Osteoblast (primary cell): ENCODE results near the gene NCS1. TPM values are rescaled to one million over a fixed set of nuclear protein-coding genes. Genes with fewer than 3 reads are reported as not detected.

ENCODE experiments used
- DNase-seq: peaks from one replicate; pipeline ENCODE4 v3.0.0; 2011; ENCODE audit warnings: low spot score, mixed read lengths; ENCODE audit not compliant: insufficient read length; ENCODE audit errors: missing footprints
- H2AFZ ChIP-seq: 2 replicates; pipeline ENCODE4 v1.6.0; 2011; ENCODE audit warnings: mild to moderate bottlenecking, low read length
- H3K27ac ChIP-seq: 2 replicates; pipeline ENCODE4 v1.5.1; 2011; ENCODE audit warnings: mild to moderate bottlenecking, low read depth, low read length, moderate library complexity
- H3K27me3 ChIP-seq: 2 replicates; pipeline ENCODE4 v1.6.0; 2012; ENCODE audit warnings: mild to moderate bottlenecking, control low read depth, inconsistent platforms, low read length, moderate library complexity; ENCODE audit not compliant: insufficient read depth
- H3K36me3 ChIP-seq: 2 replicates; pipeline ENCODE4 v1.5.1; 2011; ENCODE audit warnings: mild to moderate bottlenecking, low read length, control low read depth, moderate library complexity; ENCODE audit not compliant: insufficient read depth
- H3K4me1 ChIP-seq: 2 replicates; pipeline ENCODE4 v1.5.1; 2011; ENCODE audit warnings: mild to moderate bottlenecking, low read length, control low read depth, moderate library complexity; ENCODE audit not compliant: insufficient read depth
- H3K4me2 ChIP-seq: 2 replicates; pipeline ENCODE4 v1.6.0; 2011; ENCODE audit warnings: mild to moderate bottlenecking, low read length; ENCODE audit not compliant: insufficient read depth
- H3K4me3 ChIP-seq: fragments of 200-600 bp; sonication (generic); 3 replicates; pipeline ENCODE4 v1.5.1; 2012; ENCODE audit warnings: mild to moderate bottlenecking, low read length, inconsistent platforms; ENCODE audit not compliant: insufficient read depth
- H3K79me2 ChIP-seq: 2 replicates; pipeline ENCODE4 v1.6.0; 2012; ENCODE audit warnings: mild to moderate bottlenecking, low read length, control low read depth, inconsistent platforms; ENCODE audit not compliant: insufficient read depth
- H3K9me3 ChIP-seq: 2 replicates; pipeline ENCODE4 v1.5.1; 2011; ENCODE audit warnings: low read depth, low read length, control low read depth
- H4K20me1 ChIP-seq: 2 replicates; pipeline ENCODE4 v1.6.0; 2012; ENCODE audit warnings: mild to moderate bottlenecking, low read length, control low read depth; ENCODE audit not compliant: insufficient read depth
- CTCF ChIP-seq: IDR thresholded peaks from 2 replicates; pipeline ENCODE4 v1.5.1; 2011; ENCODE audit warnings: mild to moderate bottlenecking, low read depth, low read length, moderate library complexity; ENCODE audit errors: extremely low read depth
- total RNA-seq: library from RNA; depleted of rRNA; stranded (reverse); fragments of >200 nt; gene quantifications from 2 replicates; pipeline ENCODE4 v1.2.3, GENCODE V29; 2012

The NCS1 gene
- total RNA-seq, 1 donor: 49.9 TPM

GRCh38 chr9:130237076-130237475 is 64.9 kb downstream of the NCS1 start:
- no peak for DNase-seq
- peaks cover 6% of the 10 kb centered on the region for H4K20me1 ChIP-seq
- H3K79me2 ChIP-seq: no peaks in the 10 kb centered on the region
- no peak overlapping the region for H3K27ac ChIP-seq
- H2AFZ ChIP-seq: no peak overlapping the region
- H3K27me3 ChIP-seq: no peaks in the 10 kb centered on the region
- H3K9me3 ChIP-seq: no peaks in the 10 kb centered on the region
- H3K36me3 ChIP-seq: peaks cover 16% of the 10 kb centered on the region
- no peak overlapping the region for H3K4me2 ChIP-seq
- H3K4me3 ChIP-seq: no peak overlapping the region
- H3K4me1 ChIP-seq: peaks cover 15% of the 10 kb centered on the region
- TF ChIP-seq CTCF: no peak

- Histone ChIP-seq H2AFZ (no peak overlapping the region), H3K4me3 (no peak overlapping the region), H3K27ac (no peak overlapping the region), H3K4me2 (no peak overlapping the region), H3K4me1 (peaks cover 18% of the 10 kb centered on the region), H3K27me3 (no peaks in the 10 kb centered on the region), H3K79me2 (no peaks in the 10 kb centered on the region), H3K9me3 (no peaks in the 10 kb centered on the region), H4K20me1 (peaks cover 6% of the 10 kb centered on the region), H3K36me3 (peaks cover 11% of the 10 kb centered on the region)
- no peak for DNase-seq
- no peak for TF ChIP-seq CTCF
Observed at GRCh38 chr9:130237763-130238524, 65.7 kb downstream of the NCS1 start.

DNA sequence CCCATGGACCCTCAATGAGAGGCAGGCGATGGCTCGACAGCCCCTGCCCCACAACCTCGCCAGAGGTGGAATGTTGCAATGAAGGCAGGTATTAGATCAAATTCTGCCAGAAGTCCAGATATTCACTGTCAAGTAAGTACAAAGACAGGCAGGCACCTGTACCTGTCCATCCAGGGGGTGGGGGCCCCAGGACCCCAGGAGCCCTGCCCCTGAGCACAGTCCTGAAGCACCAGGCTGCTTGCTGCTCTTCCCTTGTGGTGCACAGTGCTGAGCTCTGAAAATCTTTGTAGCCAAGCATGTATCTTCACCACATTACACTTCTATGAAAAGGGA is 67.1 kb downstream of the NCS1 start:
- Histone ChIP-seq H3K4me3 (no peak overlapping the region), H3K36me3 (no peaks in the 10 kb centered on the region), H3K79me2 (no peaks in the 10 kb centered on the region), H3K27ac (no peak overlapping the region), H3K9me3 (no peaks in the 10 kb centered on the region), H4K20me1 (peaks cover 6% of the 10 kb centered on the region), H2AFZ (no peak overlapping the region), H3K4me2 (no peak overlapping the region), H3K4me1 (peaks cover 20% of the 10 kb centered on the region), H3K27me3 (no peaks in the 10 kb centered on the region)
- no peak for DNase-seq
- TF ChIP-seq CTCF: no peak

DNA sequence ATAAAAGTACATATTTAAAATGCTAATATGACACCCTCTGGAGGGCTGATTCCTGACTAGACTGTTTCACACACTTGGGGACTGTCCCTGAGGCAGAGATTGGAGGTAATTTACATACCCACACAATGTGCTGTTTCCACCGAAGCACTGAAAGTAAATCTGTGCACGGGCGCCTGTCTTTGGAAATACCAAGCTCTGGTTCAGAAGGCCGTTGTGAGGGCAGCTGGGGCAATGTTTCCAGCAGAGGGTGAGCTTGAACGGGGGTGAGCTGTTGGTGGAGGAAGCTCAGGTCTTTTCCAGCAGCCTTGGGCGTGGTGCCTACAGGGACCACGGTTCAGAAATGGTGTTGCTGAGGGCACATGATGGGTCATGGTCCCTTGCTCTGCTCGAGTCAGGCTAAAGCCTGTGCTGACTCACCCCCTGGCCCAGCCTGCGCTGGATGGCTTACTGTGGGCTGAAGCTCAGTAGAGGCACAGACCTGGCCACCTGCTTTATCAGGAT is 67.6 kb downstream of the NCS1 start:
- Histone ChIP-seq H4K20me1 (peaks cover 6% of the 10 kb centered on the region), H2AFZ (peak overlapping the region; percentile 29), H3K79me2 (no peaks in the 10 kb centered on the region), H3K27ac (no peak overlapping the region), H3K4me2 (peak overlapping the region; percentile 28), H3K9me3 (no peaks in the 10 kb centered on the region), H3K27me3 (no peaks in the 10 kb centered on the region), H3K36me3 (no peaks in the 10 kb centered on the region), H3K4me3 (no peak overlapping the region), H3K4me1 (peaks cover 20% of the 10 kb centered on the region)
- DNase-seq: peak; percentile 86
- TF ChIP-seq CTCF: no peak
